ENCODE measurements around the gene TSPAN9.

The TSPAN9 gene

DNA sequence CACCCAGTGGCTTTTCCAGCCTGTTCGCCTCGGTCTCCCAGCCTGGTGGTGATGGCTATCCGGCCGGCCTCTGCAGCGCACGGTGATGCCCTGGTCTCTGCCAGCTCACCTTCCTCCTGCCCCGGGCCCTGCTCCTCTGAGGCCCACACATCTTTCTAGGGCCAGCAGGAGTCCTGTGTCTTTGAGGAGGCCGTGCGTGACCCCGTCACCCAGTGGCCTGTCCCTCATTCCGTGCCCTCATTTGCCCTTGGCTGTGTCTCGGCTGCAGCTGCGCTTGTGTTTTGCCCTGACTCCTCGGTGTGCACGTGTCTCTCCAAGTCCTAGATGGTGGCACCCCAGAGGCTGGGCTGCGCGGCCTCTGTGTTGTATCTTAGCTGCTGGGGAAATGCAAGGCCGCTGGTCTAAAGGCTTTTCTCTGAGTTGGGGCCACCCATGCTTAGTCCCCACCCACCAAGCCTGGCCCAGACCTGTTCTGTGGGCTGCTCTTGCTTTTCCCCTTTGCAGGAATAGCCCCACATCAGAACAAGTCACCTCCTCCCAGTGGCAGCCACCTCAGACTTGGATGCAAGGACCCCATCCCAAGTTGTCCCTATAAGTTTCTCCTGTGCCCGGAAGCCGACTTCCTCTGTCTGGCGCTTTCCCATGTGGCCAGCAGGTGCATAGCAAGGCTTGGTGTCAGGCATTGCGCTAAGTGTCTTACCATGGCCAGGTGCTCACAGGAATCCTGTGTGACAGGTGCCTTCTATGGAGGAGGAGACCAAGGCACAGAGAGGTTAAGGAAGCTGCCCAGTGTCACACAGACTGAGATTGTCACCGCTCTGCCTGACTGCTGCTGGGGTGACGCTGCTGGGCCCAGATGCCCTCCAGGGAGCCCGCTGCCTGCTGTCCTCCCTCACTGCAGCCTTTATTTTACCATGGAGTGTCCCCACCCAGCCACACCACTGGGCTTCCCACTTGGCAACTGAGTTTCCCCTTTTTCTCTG, 64.5 kb downstream of the TSPAN9 start:
- H3K4me1 ChIP-seq (ENCODE audit: insufficient read depth, low read length), result peaks cover 5% of the 10 kb centered on the region
- no peaks in the 10 kb centered on the region for H3K36me3 ChIP-seq (ENCODE audit: insufficient read depth, low read length)
- no peaks in the 10 kb centered on the region for H3K27me3 ChIP-seq (ENCODE audit: insufficient read depth, low read length)
- H2AFZ ChIP-seq (ENCODE audit: low read depth, low read length), result no peak overlapping the region
- no peak overlapping the region for H3K4me3 ChIP-seq (ENCODE audit: low read length)
- H3K9me3 ChIP-seq (ENCODE audit: low read length), result no peaks in the 10 kb centered on the region

DNA sequence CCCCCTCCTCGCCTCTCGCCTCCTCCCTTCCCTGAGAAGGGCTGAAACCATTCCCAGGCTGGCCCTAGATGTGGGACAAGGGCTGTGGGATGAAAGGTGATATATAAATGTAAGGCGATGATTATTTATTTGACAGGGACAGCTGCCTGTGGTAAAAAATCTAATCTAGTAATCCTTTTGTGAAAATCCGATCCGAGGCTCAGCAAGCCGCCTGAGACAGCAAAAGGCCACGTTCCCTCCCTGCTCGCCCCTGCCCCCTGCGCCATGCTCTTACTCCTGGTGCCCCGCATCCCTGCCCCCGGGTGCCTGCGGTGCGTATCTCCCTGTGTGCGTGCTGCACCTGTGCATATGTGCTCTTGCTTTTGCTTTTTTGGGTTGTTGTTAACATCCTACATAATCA, 65.2 kb downstream of the TSPAN9 start:
- Histone ChIP-seq H3K4me1 (ENCODE audit: insufficient read depth, low read length) (peaks cover 5% of the 10 kb centered on the region), H3K4me3 (ENCODE audit: low read length) (no peak overlapping the region), H3K9me3 (ENCODE audit: low read length) (no peaks in the 10 kb centered on the region), H3K36me3 (ENCODE audit: insufficient read depth, low read length) (no peaks in the 10 kb centered on the region), H3K27me3 (ENCODE audit: insufficient read depth, low read length) (no peaks in the 10 kb centered on the region), H2AFZ (ENCODE audit: low read depth, low read length) (no peak overlapping the region)

GRCh38 chr12:3144495-3144894, 67.3 kb downstream of the TSPAN9 start:
- Histone ChIP-seq H3K27me3 (ENCODE audit: insufficient read depth, low read length) (no peaks in the 10 kb centered on the region), H3K4me1 (ENCODE audit: insufficient read depth, low read length) (peaks cover 3% of the 10 kb centered on the region), H2AFZ (ENCODE audit: low read depth, low read length) (no peak overlapping the region), H3K4me3 (ENCODE audit: low read length) (no peak overlapping the region), H3K9me3 (ENCODE audit: low read length) (no peaks in the 10 kb centered on the region), H3K36me3 (ENCODE audit: insufficient read depth, low read length) (no peaks in the 10 kb centered on the region)

GRCh38 chr12:3145033-3145432, 67.9 kb downstream of the TSPAN9 start:
- H3K4me1 ChIP-seq (ENCODE audit: insufficient read depth, low read length), result peaks cover 3% of the 10 kb centered on the region
- no peak overlapping the region for H2AFZ ChIP-seq (ENCODE audit: low read depth, low read length)
- H3K36me3 ChIP-seq (ENCODE audit: insufficient read depth, low read length), result no peaks in the 10 kb centered on the region
- no peak overlapping the region for H3K4me3 ChIP-seq (ENCODE audit: low read length)
- H3K27me3 ChIP-seq (ENCODE audit: insufficient read depth, low read length), result no peaks in the 10 kb centered on the region
- no peaks in the 10 kb centered on the region for H3K9me3 ChIP-seq (ENCODE audit: low read length)

DNA sequence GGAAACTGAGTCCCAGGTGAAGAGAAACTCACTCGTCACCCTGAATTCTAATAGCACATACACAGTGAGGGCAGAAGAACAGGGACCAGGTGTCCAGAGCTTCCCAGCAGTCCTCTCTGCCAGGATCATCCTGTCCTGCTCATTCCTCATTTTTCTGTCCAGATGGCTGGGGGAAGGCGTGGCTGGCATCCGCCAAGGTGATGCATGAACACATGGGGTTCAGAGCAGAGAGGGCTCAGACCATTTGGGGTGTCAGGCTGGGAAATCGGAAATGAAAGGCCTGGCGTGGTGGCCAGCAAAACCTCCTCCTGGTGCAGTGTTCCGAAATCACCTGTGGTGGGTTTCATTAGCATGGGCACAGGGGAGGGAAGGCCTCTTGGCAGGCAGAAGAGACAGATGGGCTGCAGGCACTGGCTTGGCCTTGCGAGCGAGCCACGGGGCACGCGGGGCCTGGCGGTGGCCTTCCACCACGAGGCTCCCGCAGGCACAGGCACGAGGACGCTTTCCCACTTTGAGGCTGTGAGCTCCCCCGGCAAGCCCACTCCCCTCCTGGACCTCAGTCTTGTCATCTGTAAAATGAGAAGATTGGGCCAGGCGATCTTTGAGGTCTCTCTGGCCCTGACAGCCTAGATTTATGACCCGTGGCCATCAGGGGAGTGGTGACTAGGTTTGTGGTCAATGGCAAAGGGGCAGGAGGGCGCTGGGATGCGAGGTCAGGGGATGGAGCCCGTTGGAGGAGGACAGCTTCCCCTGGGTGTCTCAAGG, 68.5 kb downstream of the TSPAN9 start:
- peaks cover 4% of the 10 kb centered on the region for H3K4me1 ChIP-seq (ENCODE audit: insufficient read depth, low read length)
- no peaks in the 10 kb centered on the region for H3K36me3 ChIP-seq (ENCODE audit: insufficient read depth, low read length)
- no peaks in the 10 kb centered on the region for H3K27me3 ChIP-seq (ENCODE audit: insufficient read depth, low read length)
- H3K9me3 ChIP-seq (ENCODE audit: low read length), result no peaks in the 10 kb centered on the region
- H2AFZ ChIP-seq (ENCODE audit: low read depth, low read length), result no peak overlapping the region
- H3K4me3 ChIP-seq (ENCODE audit: low read length), result no peak overlapping the region

GRCh38 chr12:3147260-3147659, 70.1 kb downstream of the TSPAN9 start:
- no peaks in the 10 kb centered on the region for H3K9me3 ChIP-seq (ENCODE audit: low read length)
- H3K36me3 ChIP-seq (ENCODE audit: insufficient read depth, low read length), result no peaks in the 10 kb centered on the region
- H3K27me3 ChIP-seq (ENCODE audit: insufficient read depth, low read length), result no peaks in the 10 kb centered on the region
- H3K4me1 ChIP-seq (ENCODE audit: insufficient read depth, low read length), result peaks cover 6% of the 10 kb centered on the region
- H2AFZ ChIP-seq (ENCODE audit: low read depth, low read length), result no peak overlapping the region
- H3K4me3 ChIP-seq (ENCODE audit: low read length), result no peak overlapping the region

DNA sequence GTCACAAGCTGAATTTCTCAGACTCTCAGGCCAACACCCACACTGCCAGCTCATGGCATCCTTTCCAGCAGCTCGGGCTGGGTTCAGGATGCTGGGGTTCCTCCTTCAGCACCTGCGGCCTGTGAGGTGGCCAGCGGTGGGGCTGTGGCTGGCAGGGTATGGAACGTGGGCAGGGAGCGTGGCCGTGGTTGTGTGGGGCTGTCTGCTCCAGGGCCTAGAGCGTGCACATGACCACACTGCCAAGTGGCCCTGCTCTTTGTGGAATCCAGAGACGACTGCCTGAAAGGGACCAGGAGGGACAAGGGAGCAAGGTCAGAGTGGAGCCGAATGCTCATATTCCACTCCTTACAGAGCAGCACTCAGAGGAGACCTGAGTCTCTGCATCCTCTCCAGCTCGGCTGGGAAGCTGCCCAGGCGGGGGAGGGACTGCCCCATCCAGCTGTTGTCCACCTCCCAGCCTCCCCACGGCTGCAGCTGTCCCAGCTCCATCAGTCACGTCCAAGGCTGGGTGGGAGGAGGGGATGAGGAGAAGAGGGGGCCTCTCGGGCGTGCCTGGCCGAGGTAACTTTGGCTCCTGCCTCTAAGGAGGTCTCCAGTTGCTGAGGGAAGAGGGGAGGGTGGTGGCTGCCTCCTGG, 71.3 kb downstream of the TSPAN9 start:
- H2AFZ ChIP-seq (ENCODE audit: low read depth, low read length), result no peak overlapping the region
- H3K4me3 ChIP-seq (ENCODE audit: low read length), result no peak overlapping the region
- H3K36me3 ChIP-seq (ENCODE audit: insufficient read depth, low read length), result no peaks in the 10 kb centered on the region
- H3K9me3 ChIP-seq (ENCODE audit: low read length), result no peaks in the 10 kb centered on the region
- H3K4me1 ChIP-seq (ENCODE audit: insufficient read depth, low read length), result peaks cover 6% of the 10 kb centered on the region
- no peaks in the 10 kb centered on the region for H3K27me3 ChIP-seq (ENCODE audit: insufficient read depth, low read length)

DNA sequence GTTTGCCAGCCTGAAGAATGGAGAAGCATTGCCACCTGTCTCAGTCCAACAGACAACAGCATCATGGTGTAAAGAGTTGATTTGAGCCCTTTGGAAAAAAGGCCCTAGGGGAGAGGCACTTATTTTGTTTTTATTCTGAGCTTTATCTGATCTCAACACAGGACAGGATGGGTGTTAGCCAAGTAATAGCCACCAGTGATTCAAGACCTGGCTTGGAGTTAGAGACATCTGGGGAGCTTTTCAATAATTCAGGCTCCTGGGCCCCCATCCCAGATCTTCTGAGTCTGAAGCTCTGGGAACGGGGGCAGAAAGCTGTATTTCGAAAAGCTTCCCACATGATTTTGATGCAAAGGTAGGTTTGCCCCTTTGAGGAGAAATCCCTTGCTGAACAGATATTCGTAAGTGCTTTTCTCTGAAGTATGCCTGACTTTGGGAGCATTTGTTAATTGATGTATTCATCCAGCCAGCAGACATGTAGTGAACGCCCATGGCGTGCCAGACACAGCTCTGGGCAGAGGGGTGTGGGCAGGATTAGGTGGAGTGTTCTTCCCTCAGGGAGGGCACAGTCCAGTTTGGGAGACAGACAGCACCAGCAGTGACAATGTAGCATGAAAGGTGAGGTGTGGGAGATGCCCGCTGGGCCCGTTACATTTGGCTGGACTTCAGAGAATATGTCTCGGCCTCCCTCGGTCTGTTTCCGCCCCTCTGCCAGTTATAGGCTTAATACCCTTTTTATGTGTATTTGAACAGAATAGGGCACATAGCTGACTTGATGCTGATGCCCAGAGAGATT, 72.5 kb downstream of the TSPAN9 start:
- H3K36me3 ChIP-seq (ENCODE audit: insufficient read depth, low read length), result no peaks in the 10 kb centered on the region
- no peaks in the 10 kb centered on the region for H3K9me3 ChIP-seq (ENCODE audit: low read length)
- no peak overlapping the region for H3K4me3 ChIP-seq (ENCODE audit: low read length)
- H3K4me1 ChIP-seq (ENCODE audit: insufficient read depth, low read length), result peaks cover 6% of the 10 kb centered on the region
- H3K27me3 ChIP-seq (ENCODE audit: insufficient read depth, low read length), result no peaks in the 10 kb centered on the region
- no peak overlapping the region for H2AFZ ChIP-seq (ENCODE audit: low read depth, low read length)

DNA sequence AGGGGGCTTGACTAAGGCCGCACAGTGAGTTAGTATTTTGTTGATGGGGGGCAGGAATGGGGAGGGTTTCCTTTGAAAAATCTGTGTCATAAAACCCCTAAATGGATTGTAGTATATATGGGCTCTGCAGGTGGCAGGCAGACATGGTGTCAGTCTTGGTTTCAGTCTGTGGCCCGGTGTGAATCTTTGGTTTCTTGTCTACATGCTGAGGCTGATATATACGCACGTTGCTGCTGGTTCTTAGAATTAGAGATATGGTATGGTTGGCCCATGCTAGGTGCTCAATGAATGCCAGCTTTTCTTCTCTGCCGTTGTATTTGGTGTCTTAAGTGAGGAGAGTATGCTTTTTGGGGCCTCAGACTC, 73.1 kb downstream of the TSPAN9 start:
- H2AFZ ChIP-seq (ENCODE audit: low read depth, low read length), result no peak overlapping the region
- H3K36me3 ChIP-seq (ENCODE audit: insufficient read depth, low read length), result no peaks in the 10 kb centered on the region
- H3K4me3 ChIP-seq (ENCODE audit: low read length), result no peak overlapping the region
- peaks cover 6% of the 10 kb centered on the region for H3K4me1 ChIP-seq (ENCODE audit: insufficient read depth, low read length)
- no peaks in the 10 kb centered on the region for H3K9me3 ChIP-seq (ENCODE audit: low read length)
- H3K27me3 ChIP-seq (ENCODE audit: insufficient read depth, low read length), result no peaks in the 10 kb centered on the region

DNA sequence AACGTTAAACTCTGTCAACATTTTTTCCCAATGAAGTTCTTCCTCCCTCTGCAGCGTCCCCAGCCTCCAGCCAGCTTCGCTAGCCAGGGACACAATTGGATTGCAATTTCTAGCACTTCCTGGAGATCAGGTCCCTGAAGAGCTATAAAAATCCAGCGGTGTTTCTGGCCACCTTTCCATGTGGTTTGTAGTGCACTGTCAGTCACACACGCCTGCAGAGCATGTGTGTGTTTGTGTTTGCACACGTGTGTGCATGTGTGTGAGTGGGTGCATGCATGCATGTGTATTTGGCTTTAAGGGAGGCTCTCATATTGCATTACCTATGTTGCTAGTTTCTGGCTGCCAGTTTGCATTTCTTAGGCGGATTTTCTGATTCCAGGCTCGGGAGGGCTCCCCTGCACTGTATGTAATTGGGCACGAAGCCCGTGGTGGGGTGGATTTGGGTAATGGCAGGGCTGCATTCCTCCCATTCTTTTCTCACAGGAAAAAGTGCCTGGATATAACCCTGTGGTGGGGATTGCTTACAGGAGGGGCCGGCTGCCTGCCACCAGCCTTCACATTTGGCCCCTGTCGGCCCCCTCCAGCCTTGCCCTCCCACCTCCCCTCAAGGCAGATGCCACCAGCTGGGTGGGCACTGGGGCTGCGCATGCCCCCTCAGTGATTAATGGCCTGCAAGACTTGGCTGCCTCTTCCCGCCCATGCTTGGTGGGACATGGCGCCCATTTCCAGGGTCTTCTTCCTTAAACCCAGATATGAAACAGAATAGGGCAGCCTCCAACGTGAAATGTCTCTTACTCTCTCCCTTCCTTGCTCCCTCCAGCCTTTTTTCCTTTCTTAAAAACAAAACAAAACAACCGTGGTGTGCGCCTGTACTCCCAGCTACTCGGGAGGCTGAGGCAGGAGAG, 74.0 kb downstream of the TSPAN9 start:
- H3K9me3 ChIP-seq (ENCODE audit: low read length), result no peaks in the 10 kb centered on the region
- H3K4me1 ChIP-seq (ENCODE audit: insufficient read depth, low read length), result peaks cover 6% of the 10 kb centered on the region
- H2AFZ ChIP-seq (ENCODE audit: low read depth, low read length), result no peak overlapping the region
- no peak overlapping the region for H3K4me3 ChIP-seq (ENCODE audit: low read length)
- no peaks in the 10 kb centered on the region for H3K36me3 ChIP-seq (ENCODE audit: insufficient read depth, low read length)
- H3K27me3 ChIP-seq (ENCODE audit: insufficient read depth, low read length), result no peaks in the 10 kb centered on the region

DNA sequence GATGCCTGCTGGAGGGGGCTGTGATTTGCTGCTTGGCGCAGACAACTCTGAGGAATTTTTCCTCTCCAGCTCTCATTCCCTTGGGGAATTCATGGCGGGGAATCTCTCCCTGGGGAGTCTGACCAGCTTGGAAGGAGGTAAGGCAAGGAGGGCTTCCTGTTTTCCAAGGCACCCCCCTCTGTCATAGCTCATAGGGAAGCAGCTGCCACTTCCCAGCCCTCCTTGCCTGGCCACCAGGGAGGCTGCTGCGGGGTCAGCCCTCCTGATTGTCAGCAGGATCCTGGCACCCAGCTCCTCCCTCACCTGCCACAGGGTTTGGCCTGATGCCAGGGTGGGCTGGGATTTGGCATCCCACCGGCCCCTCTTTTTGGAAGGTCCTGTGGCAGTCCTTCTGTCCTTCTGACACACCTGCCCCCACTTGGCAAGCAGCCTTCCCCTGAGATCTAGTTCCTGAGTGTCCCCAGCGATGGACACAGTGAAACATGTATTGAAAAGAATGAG, 74.9 kb downstream of the TSPAN9 start:
- H3K4me1 ChIP-seq (ENCODE audit: insufficient read depth, low read length), result peaks cover 6% of the 10 kb centered on the region
- H3K36me3 ChIP-seq (ENCODE audit: insufficient read depth, low read length), result no peaks in the 10 kb centered on the region
- no peaks in the 10 kb centered on the region for H3K9me3 ChIP-seq (ENCODE audit: low read length)
- no peak overlapping the region for H3K4me3 ChIP-seq (ENCODE audit: low read length)
- H3K27me3 ChIP-seq (ENCODE audit: insufficient read depth, low read length), result no peaks in the 10 kb centered on the region
- no peak overlapping the region for H2AFZ ChIP-seq (ENCODE audit: low read depth, low read length)

DNA sequence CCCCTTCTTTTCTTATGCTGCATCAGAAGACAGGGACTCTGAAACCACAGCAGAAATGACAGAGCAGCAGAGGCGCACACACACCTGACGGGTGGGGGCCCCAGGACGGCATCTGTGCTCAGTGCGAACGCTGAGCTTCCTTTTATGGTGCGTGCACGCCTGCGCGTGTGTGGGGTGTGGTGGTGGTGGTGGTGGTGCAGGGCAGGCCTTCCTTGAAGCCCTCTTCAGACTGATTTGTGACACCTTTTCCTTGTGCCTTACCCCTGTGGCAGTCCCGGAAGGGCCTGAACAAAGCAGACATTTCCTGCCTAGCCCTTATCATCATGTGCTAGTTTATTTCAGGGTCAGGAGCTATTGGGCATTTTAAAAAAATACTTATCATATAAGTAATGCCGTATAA, 75.7 kb downstream of the TSPAN9 start:
- Histone ChIP-seq H2AFZ (ENCODE audit: low read depth, low read length) (no peak overlapping the region), H3K4me3 (ENCODE audit: low read length) (no peak overlapping the region), H3K27me3 (ENCODE audit: insufficient read depth, low read length) (no peaks in the 10 kb centered on the region), H3K36me3 (ENCODE audit: insufficient read depth, low read length) (no peaks in the 10 kb centered on the region), H3K9me3 (ENCODE audit: low read length) (no peaks in the 10 kb centered on the region), H3K4me1 (ENCODE audit: insufficient read depth, low read length) (peaks cover 6% of the 10 kb centered on the region)
